KMS-11 (cell line): ENCODE results near the gene ZNF416.

Source experiments
- H2AFZ ChIP-seq: fragments of 200-600 bp; sonication (generic); 2 replicates; pipeline ENCODE4 v1.6.1; 2016; ENCODE audit warnings: antibody characterized with exemption, mixed run types, low read depth
- H3K27ac ChIP-seq: fragments of 200-600 bp; sonication (generic); 2 replicates; pipeline ENCODE4 v1.6.1; 2016; ENCODE audit warnings: mild to moderate bottlenecking, mixed run types
- H3K27me3 ChIP-seq: fragments of 200-600 bp; sonication (generic); 2 replicates; pipeline ENCODE4 v1.6.1; 2017; ENCODE audit warnings: mild to moderate bottlenecking, low read depth, mixed run types, moderate library complexity; ENCODE audit not compliant: insufficient read depth
- H3K36me3 ChIP-seq: fragments of 200-600 bp; sonication (generic); 2 replicates; pipeline ENCODE4 v1.6.1; 2017; ENCODE audit warnings: mild to moderate bottlenecking, mixed run types; ENCODE audit not compliant: insufficient read depth
- H3K4me1 ChIP-seq: fragments of 200-600 bp; sonication (generic); 2 replicates; pipeline ENCODE4 v1.6.1; 2016; ENCODE audit warnings: mild to moderate bottlenecking, low read depth, mixed run types; ENCODE audit not compliant: poor library complexity, severe bottlenecking
- H3K4me2 ChIP-seq: fragments of 200-600 bp; sonication (generic); 2 replicates; pipeline ENCODE4 v1.7.0; 2016; ENCODE audit warnings: mild to moderate bottlenecking, mixed run types
- H3K4me3 ChIP-seq: fragments of 200-600 bp; sonication (generic); IDR thresholded peaks from 2 replicates; pipeline ENCODE4 v1.6.1; 2017; ENCODE audit warnings: low read depth, low read length, mixed read lengths; ENCODE audit not compliant: insufficient read depth
- H3K79me2 ChIP-seq: fragments of 200-600 bp; sonication (generic); 2 replicates; pipeline ENCODE4 v1.6.1; 2016; ENCODE audit warnings: low read depth, mixed run types; ENCODE audit not compliant: insufficient read depth
- H3K9ac ChIP-seq: fragments of 200-600 bp; sonication (generic); 2 replicates; pipeline ENCODE4 v1.6.1; 2016; ENCODE audit warnings: mild to moderate bottlenecking, mixed run types
- H4K20me1 ChIP-seq: fragments of 200-600 bp; sonication (generic); 2 replicates; pipeline ENCODE4 v1.6.1; 2016; ENCODE audit warnings: mild to moderate bottlenecking, mixed run types; ENCODE audit not compliant: insufficient read depth
- TF ChIP-seq, protein P1 (sequence below): fragments of 200-600 bp; sonication (generic); conservative IDR thresholded peaks from 2 replicates; pipeline ENCODE4 v1.6.1; 2017; ENCODE audit warnings: low read depth, mild to moderate bottlenecking, antibody characterized with exemption, low read length, moderate library complexity, mixed read lengths

Gene ZNF416

DNA sequence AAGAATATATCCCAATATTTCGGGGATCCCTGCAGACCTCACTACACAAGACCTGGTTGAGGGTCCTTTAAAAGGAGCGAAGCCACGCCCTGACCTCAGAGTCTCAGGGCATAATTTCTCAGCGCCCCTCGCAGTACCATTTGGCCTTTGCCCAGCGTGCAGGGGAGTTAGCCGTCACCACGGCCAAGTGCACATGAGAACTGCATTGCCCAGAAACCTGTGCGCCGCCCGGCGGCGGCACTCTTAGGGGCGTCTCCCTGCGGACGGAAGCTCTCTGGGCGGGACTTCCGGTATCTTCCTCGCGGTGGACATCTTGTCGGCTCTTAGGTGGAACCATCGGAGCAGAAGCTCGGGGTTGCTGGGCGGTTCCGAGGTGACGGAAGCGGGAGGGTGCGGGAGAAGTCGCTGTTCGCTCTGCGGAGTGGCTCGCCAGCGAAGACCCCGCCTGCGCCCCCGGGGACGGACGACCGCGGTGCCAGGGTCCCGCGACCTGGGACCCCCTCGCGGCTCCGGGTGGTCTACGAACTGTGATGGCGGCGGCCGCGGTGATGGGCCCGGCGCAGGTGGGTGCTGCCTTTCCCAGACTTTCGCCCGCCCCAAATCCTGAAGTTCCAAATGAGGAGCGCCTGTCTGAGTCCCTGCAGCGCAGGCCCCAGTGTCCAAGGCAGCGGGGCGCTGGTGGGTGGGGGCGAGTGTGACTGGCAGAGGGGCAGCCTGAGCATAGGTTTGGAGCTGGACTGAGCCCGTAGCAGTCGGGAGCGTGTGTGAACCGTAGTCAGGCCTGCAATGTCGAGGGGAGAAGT lies 35.4 kb upstream of the ZNF416 start, which contains the start of gene ZNF134:
Gene ZNF134, plus strand, starts transcription at position 302 of the 803 bp plus-strand sequence. CDS start 5,227 bp downstream, outside the sequence.
- Histone ChIP-seq H3K9ac (peak within 1 kb of the TSS; percentile 34; the same call in 1 of the 2 replicates), H3K4me2 (peak within 1 kb of the TSS; percentile 73), H2AFZ (peak within 1 kb of the TSS; percentile 74), H3K27me3 (no peaks in the 10 kb centered on the region), H3K4me1 (no peaks in the 10 kb centered on the region), H3K79me2 (peaks cover 9% of the 10 kb centered on the region; the same call in 1 of the 2 replicates), H3K27ac (peak within 1 kb of the TSS; percentile 24; the same call in 1 of the 2 replicates), H3K4me3 (no peak within 1 kb of the TSS), H3K36me3 (peaks cover 8% of the 10 kb centered on the region; the same call in 1 of the 2 replicates), H4K20me1 (no peaks in the 10 kb centered on the region)
- TF ChIP-seq, protein P1, sequence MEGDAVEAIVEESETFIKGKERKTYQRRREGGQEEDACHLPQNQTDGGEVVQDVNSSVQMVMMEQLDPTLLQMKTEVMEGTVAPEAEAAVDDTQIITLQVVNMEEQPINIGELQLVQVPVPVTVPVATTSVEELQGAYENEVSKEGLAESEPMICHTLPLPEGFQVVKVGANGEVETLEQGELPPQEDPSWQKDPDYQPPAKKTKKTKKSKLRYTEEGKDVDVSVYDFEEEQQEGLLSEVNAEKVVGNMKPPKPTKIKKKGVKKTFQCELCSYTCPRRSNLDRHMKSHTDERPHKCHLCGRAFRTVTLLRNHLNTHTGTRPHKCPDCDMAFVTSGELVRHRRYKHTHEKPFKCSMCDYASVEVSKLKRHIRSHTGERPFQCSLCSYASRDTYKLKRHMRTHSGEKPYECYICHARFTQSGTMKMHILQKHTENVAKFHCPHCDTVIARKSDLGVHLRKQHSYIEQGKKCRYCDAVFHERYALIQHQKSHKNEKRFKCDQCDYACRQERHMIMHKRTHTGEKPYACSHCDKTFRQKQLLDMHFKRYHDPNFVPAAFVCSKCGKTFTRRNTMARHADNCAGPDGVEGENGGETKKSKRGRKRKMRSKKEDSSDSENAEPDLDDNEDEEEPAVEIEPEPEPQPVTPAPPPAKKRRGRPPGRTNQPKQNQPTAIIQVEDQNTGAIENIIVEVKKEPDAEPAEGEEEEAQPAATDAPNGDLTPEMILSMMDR: no peak

DNA sequence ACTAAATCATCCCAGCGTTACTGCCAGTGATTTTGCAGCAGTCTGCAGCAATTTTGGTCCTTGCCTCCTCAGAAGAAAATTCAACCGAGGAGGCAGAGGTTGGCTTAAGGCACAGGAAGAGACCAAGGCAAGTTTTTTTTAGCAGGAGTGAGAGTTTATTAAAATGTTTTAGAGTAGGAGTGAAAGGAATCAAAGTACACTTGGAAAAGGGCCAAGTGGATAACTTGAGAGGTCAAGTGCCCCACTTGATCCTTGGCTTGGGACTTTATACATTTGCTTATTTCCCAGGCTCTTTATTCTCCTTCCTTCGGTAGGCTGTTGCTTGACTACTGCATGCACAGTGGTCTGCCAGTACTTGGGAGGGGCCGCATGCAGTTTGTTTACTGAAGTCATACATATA lies 32.4 kb upstream of the ZNF416 start:
- Histone ChIP-seq H3K4me1 (no peaks in the 10 kb centered on the region), H4K20me1 (no peaks in the 10 kb centered on the region), H3K79me2 (peaks cover 9% of the 10 kb centered on the region; the same call in 1 of the 2 replicates), H3K4me3 (no peak overlapping the region), H3K9ac (no peak overlapping the region), H2AFZ (no peak overlapping the region), H3K36me3 (no peaks in the 10 kb centered on the region; the same call in 1 of the 2 replicates), H3K4me2 (no peak overlapping the region), H3K27ac (no peak overlapping the region), H3K27me3 (no peaks in the 10 kb centered on the region)
- TF ChIP-seq, protein P1: no peak

DNA sequence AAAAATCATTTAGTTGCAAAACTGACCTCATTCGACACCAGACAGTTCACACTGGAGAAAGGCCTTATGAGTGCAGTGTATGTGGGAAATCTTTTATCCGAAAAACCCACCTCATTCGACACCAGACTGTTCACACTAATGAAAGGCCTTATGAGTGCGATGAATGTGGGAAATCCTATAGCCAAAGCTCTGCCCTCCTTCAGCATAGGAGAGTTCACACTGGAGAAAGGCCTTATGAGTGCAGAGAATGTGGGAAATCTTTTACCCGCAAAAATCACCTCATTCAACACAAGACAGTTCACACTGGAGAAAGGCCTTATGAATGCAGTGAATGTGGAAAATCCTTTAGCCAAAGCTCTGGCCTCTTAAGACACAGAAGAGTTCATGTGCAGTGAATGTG lies 28.2 kb upstream of the ZNF416 start:
- no peaks in the 10 kb centered on the region for H3K79me2 ChIP-seq
- no peak overlapping the region for H3K27ac ChIP-seq
- no peaks in the 10 kb centered on the region for H4K20me1 ChIP-seq
- no peaks in the 10 kb centered on the region for H3K36me3 ChIP-seq
- TF ChIP-seq, protein P1: no peak
- H3K4me1 ChIP-seq: no peaks in the 10 kb centered on the region
- H2AFZ ChIP-seq: no peak overlapping the region
- no peak overlapping the region for H3K4me3 ChIP-seq
- no peak overlapping the region for H3K4me2 ChIP-seq
- no peak overlapping the region for H3K9ac ChIP-seq
- H3K27me3 ChIP-seq: no peaks in the 10 kb centered on the region

DNA sequence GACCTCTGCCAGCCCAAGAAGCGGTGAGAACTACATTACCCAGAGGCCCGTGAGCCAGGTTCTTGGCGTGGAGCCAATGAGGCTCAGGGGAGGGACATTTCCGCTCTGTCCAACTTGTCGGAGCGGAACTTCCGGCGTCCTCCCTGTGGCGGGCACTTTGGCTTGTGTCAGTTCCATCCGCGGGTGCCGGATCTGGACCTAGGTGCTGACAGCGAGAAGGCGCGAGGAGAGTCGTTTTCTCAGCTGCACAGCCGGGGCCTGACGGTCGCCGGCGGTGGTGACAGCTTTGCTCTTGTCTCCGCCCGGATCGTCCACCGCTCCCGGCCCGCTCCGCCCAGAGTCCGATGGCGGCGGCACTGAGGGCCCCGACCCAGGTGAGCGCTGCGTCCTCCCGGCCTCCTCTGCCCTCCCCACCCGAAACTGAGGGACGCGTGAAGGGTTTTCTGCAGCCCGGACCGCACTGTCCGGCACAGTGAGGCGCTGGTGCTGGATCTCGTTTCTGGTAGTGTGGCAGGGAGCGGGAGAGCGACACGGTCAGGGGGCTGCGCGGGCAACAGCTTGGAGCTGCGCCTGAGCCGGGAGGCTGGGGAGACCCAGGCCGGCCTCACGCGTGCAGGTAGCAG lies 21.2 kb upstream of the ZNF416 start, which contains the start of gene ZNF530:
Gene ZNF530, plus strand, starts transcription at position 125 of the 623 bp plus-strand sequence. CDS start 4,461 bp downstream, outside the sequence.
- peak within 1 kb of the TSS; percentile 57; the same call in 1 of the 2 replicates for H3K4me2 ChIP-seq
- H3K36me3 ChIP-seq: no peaks in the 10 kb centered on the region
- no peaks in the 10 kb centered on the region for H3K27me3 ChIP-seq
- peak within 1 kb of the TSS; percentile 76 for H2AFZ ChIP-seq
- TF ChIP-seq, protein P1: no peak
- H4K20me1 ChIP-seq: no peaks in the 10 kb centered on the region
- no peak within 1 kb of the TSS for H3K4me3 ChIP-seq
- no peak within 1 kb of the TSS for H3K9ac ChIP-seq
- no peaks in the 10 kb centered on the region for H3K79me2 ChIP-seq
- H3K27ac ChIP-seq: no peak within 1 kb of the TSS
- H3K4me1 ChIP-seq: no peaks in the 10 kb centered on the region
